BJ (cell line): ENCODE data around the gene CELA1. TPM values are rescaled to one million over a fixed set of nuclear protein-coding genes. Genes with fewer than 3 reads are reported as not detected.

Experiments used
- CTCF ChIA-PET: fragments of 350-600 bp; formaldehyde crosslinking; extraction: SDS; loops from one replicate; lab custom pipeline; 2021; ENCODE audit warnings: antibody characterized with exemption, inconsistent platforms; lab: Yijun Ruan, JAX
- POLR2A ChIA-PET: fragments of 300-600 bp; sonication (Branson Sonifier 250); formaldehyde crosslinking; extraction: SDS; loops from one replicate; lab custom pipeline; 2021; ENCODE audit warnings: antibody characterized with exemption; lab: Charles Lee
- DNase-seq: peaks from one replicate; pipeline ENCODE4 v3.0.0-alpha.2; 2011; ENCODE audit warnings: low read depth
- H3K27me3 ChIP-seq: 2 replicates; pipeline ENCODE4 v1.6.0; 2011; ENCODE audit warnings: low read length; ENCODE audit not compliant: control insufficient read depth, insufficient read depth
- H3K36me3 ChIP-seq: 2 replicates; pipeline ENCODE4 v1.5.1; 2011; ENCODE audit warnings: low read length; ENCODE audit not compliant: control insufficient read depth, insufficient read depth
- H3K4me3 ChIP-seq: 2 replicates; pipeline ENCODE4 v1.5.1; 2011; ENCODE audit warnings: low read depth, mild to moderate bottlenecking, control low read depth, low read length
- polyA plus RNA-seq: library from polyadenylated mRNA; depleted of rRNA; stranded (reverse); fragments of >200 nt; gene quantifications from 2 replicates; pipeline ENCODE4 v1.2.3, GENCODE V29; 2011
- TF ChIP-seq, protein P1 (sequence below): IDR thresholded peaks from 2 replicates; pipeline ENCODE4 v1.5.1; 2011; ENCODE audit warnings: low read depth, mild to moderate bottlenecking, control low read depth, inconsistent platforms, low read length, moderate library complexity; ENCODE audit not compliant: insufficient read depth

Gene CELA1
- polyA plus RNA-seq, 1 experiment = not detected

DNA sequence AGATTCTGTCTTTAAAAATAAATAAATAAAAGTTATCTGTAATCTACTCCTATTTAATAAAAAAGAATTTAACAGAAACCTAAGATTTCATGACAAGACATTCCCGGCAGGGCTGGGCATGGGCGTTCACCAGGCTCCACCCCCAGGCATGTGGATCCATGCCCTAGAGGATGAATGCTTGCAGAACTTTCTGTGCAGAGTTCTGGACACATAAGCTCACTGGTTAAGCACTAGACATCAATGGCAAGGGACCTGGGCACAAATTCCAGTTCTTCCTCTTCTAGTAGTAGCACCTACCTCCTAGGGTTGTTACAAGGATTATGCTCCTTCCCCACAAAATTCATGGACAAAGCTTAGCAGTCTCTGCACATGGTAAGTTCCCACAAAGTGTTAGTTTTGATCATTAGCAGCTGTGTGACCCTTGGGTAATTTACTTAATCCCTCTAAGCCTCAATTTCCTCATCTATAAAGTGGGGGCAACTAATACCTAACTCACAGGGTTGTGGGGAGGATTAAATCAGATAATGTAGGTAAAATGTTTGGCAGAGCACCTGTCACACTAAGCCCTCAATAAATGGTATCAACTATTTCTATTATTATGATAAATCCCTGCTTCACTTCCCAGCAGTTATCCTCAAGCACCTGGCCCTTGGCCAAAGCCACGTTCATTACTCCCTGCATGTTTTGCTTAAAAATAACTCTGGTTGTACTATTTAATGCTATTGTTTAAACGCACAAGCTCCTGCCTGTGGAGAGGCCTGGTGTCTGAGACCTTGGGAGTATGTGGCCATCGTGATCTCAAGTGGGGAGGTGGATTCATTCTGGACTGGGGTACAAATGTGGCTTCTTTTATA lies 35.0 kb upstream of the CELA1 start:
- Histone ChIP-seq H3K4me3 (no peak overlapping the region), H3K27me3 (no peaks in the 10 kb centered on the region), H3K36me3 (peaks cover 18% of the 10 kb centered on the region)
- TF ChIP-seq, protein P1, sequence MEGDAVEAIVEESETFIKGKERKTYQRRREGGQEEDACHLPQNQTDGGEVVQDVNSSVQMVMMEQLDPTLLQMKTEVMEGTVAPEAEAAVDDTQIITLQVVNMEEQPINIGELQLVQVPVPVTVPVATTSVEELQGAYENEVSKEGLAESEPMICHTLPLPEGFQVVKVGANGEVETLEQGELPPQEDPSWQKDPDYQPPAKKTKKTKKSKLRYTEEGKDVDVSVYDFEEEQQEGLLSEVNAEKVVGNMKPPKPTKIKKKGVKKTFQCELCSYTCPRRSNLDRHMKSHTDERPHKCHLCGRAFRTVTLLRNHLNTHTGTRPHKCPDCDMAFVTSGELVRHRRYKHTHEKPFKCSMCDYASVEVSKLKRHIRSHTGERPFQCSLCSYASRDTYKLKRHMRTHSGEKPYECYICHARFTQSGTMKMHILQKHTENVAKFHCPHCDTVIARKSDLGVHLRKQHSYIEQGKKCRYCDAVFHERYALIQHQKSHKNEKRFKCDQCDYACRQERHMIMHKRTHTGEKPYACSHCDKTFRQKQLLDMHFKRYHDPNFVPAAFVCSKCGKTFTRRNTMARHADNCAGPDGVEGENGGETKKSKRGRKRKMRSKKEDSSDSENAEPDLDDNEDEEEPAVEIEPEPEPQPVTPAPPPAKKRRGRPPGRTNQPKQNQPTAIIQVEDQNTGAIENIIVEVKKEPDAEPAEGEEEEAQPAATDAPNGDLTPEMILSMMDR = no peak
- no peak for DNase-seq
- POLR2A ChIA-PET = no interaction called here
- CTCF ChIA-PET = interaction anchor here (0.8 to 1.6 kb wide), 2 partner anchors 9 to 40 kb away, joined by 3 to 4 read pairs; no protein-coding TSS in a partner anchor

DNA sequence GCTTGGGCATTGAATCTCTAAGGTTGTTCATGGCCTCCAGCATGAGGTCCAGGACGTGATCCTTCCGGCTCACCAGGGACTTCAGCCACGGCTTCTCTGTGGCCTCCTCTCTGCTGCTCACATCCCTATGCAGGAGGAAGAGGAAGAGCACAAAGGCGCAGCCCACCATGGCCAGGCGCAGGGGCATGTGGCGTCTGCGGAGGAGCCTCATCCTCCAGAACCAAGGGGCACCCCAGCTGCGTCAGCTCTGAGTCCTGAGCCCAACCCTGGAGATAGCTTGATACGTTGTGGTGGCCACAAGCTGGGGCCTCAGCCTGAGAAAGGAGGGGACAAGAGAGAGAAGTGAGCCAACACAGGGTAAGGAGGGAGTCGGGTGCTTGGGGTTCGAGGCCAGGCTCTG lies 33.1 kb upstream of the CELA1 start:
- Histone ChIP-seq H3K36me3 (peaks cover 18% of the 10 kb centered on the region), H3K4me3 (no peak overlapping the region), H3K27me3 (no peaks in the 10 kb centered on the region)
- DNase-seq = no peak
- TF ChIP-seq, protein P1 = no peak
- CTCF ChIA-PET = no interaction called here
- POLR2A ChIA-PET = no interaction called here

- ChIA-PET CTCF (no interaction called here), POLR2A (no interaction called here)
- Histone ChIP-seq H3K4me3 (no peak overlapping the region), H3K36me3 (peaks cover 18% of the 10 kb centered on the region), H3K27me3 (no peaks in the 10 kb centered on the region)
- no peak for DNase-seq
- TF ChIP-seq, protein P1 = no peak
Measured at GRCh38 chr12:51378749-51379148, 32.3 kb upstream of the CELA1 start.

DNA sequence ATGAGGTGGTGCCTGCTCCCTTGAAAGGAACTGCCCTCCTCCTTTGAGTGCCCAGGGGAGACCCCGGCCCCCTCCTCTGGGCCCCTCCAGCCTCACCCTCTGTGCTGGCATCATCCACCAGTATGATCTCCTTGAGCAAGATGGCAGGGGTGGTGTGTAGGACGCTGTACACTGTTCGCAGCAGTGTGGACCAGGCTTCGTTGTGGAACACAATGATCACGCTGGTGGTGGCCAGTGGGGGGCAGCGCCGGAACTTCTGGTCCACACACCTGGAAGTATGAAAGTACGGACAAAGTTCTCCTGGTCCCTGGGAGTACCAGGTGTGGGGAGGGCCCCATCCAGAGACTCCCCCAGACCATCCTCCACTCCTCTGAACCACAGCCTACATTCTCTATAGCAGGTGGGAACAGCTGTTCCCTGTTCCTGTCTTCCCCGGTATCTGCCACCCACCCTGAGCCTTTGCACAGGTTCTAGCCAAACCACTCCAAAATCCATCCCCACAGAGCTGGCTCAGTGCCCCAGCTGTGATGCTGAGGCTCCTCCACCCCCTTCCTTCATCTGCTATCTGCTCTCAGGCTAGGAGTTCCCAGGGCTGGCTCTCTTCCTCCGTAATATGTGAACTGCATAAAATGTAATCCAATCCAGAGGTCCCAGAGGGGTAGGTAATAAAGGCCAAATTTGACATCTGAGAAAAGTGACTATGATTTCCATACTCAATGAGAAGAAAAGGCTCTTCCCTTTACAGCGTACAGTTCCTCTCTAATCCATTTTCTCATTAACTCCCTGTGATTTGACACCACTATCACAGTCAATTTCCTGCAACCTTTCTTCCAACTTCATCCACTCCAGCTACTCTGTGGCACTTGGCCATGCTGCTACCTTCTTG lies 30.9 kb upstream of the CELA1 start:
- Histone ChIP-seq H3K36me3 (peaks cover 15% of the 10 kb centered on the region), H3K27me3 (no peaks in the 10 kb centered on the region), H3K4me3 (no peak overlapping the region)
- ChIA-PET CTCF (no interaction called here), POLR2A (no interaction called here)
- TF ChIP-seq, protein P1 = no peak
- DNase-seq = no peak

DNA sequence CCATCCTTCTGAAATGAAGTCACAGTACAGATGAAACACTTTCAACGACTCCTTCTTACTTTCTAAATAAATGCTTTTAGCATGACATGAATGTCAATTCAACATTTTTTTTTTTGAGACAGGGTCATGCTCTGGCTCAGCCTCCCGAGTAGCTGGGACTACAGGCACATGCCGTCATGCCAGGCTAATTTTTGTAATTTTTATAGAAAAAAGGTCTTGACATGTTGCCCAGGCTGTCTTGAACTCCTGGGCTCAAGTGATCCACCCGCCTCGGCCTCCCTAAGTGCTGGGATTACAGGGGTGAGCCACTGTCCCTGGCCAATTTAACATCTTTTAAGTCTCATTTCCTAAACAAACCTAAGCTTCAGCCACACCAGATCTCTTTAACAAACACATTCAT lies 28.4 kb upstream of the CELA1 start:
- no peaks in the 10 kb centered on the region for H3K27me3 ChIP-seq
- ChIA-PET POLR2A (no interaction called here), CTCF (no interaction called here)
- TF ChIP-seq, protein P1 = no peak
- DNase-seq = no peak
- H3K36me3 ChIP-seq = peaks cover 15% of the 10 kb centered on the region
- no peak overlapping the region for H3K4me3 ChIP-seq
